GM21515 (cell line): ENCODE results near the gene PWWP2B.
"Not testable (repeated sequence)": the region's sequence is repeated elsewhere in the genome, so short reads cannot be mapped to it uniquely, and the experiment has no call there.

Experiments used
- ATAC-seq: cut with Tn5 transposase; IDR thresholded peaks from one replicate; pipeline ENCODE4 v1.9.1; 2021; ENCODE audit not compliant: unreplicated experiment

The PWWP2B gene

GRCh38 chr10:132380986-132381385 lies 16.0 kb upstream of the PWWP2B start:
- ATAC-seq, result not testable (repeated sequence)

GRCh38 chr10:132381741-132382140 lies 15.3 kb upstream of the PWWP2B start:
- ATAC-seq, result no peak

DNA sequence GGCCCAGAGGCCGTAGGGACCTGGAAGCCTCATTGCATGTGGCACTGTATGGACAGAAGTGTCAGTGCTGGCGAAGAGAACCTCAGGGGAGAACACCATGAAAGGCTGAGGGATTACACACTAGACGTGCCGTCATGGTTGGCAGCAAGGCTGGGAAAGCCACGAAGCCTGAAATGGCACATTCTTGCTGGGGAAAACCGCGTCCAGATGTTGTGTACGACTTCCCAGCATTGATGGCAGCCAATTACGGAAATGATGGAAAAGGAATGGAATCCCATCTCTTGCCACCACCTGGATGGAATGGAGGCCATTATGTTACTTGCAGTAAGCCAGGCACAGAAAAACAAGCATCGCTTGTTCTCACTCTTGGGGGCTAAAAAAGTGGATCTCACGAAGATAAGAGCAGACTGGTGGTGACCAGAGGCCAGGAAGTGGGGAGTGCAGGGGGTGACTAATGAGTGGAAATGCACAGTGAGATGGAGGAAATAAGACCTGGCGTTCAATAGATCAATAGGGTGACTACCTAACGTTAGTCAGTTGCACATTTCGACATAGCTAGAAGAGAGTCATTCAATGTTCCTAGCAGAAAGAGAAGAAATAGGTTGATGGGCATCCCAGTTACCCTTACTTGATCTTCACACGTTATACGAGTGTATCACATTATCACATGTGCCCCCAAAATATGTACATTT lies 14.6 kb upstream of the PWWP2B start:
- ATAC-seq, result no peak

DNA sequence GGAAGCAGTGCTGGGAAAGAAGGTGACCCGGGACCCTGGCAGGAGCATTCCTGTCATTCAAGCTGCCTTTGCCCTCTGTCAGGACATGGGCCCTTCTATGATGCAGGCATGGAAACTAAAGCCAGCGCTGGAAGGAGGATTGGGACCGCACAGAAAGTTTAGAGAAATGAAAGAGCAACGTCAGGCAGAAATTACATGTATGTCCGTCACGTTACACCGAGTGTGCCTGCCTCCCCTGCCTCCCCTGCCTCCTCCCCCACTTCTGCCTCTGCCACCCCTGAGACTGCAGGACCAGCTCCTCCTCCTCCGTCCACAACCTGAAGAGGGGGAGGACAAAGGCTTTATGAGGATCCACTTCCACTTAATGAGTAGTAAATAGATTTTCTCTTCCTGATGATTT lies 13.9 kb upstream of the PWWP2B start:
- no peak for ATAC-seq

DNA sequence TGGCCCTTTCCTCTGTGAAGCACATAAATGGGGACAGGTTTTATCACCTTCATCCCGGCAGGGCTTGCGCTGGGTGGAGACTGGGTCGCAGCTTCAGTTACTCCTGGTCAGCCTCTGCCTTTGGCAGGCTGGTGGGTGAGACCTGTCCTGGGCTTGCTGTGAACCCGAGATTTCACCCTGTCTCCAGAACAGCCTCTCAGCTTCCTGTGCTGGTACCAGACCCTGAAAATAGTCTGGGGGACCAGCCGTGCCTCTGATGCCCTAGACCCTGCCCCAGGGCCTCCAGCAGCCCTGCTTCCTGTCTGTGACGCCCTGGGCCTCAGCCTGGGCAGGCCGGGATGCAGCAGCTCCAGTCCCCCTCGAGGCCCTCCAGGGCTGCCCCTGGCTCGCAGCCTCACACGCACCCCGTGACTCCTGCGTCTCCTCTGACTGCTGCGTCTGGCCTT lies 13.2 kb upstream of the PWWP2B start:
- no peak for ATAC-seq

DNA sequence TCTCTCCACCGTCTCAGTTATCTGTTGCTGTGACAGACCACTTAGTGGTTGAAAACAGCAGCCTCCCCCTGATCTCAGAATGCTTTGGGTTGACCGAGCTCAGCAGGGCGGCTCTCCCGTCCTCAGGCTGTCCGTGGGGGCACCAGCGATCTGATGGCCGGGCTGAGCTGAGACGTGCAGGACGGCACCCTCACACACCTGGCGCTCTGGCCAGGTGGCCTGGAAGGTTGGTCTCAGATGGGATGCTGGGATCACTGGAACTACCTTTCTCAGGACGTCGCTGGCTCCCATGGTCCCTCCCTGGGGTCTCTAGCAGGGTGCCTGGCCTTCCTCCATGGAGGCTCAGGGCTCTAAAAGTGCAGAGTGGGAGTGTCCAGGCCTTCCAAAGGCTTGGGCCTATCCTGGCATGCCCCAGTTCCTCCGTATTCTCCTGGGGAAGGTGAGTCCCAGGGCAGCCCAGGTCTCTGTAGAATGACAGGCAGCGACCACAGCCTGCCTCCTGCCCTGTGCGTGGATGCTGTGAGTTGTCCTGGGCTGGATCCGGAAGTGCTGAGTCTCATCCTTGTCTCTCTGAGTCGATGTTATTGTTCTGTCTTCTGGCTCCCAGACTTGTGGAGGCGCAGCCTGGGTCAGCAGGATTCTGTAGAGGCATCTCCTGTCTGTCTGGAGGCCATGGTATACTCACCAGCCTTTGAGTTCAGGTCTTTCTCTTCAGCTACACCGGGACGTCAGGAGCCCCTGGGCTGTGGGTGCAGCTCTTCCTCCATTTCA lies 12.2 kb upstream of the PWWP2B start:
- ATAC-seq, result no peak

DNA sequence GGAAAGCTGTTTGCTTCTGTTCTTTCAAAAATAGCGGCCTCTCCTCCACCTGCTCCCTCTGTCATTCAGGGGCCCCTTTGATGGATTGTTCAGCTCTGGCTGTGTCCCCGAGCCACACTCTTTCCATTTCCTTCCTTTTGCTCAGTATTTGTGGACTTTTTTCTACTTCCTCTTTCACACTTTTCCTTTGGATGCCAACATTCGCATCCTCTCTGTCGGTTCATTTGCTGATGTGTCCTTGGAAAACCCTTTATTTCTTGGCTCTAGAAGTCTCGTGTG lies 11.7 kb upstream of the PWWP2B start:
- ATAC-seq, result no peak

- no peak for ATAC-seq
Measured at GRCh38 chr10:132385721-132386418, 11.1 kb upstream of the PWWP2B start.

- ATAC-seq, result no peak
Measured at GRCh38 chr10:132386419-132386831, 10.6 kb upstream of the PWWP2B start.

- ATAC-seq, result not testable (repeated sequence)
Measured at GRCh38 chr10:132386896-132387295, 10.1 kb upstream of the PWWP2B start.

GRCh38 chr10:132387764-132388210 lies 9.2 kb upstream of the PWWP2B start:
- no peak for ATAC-seq

DNA sequence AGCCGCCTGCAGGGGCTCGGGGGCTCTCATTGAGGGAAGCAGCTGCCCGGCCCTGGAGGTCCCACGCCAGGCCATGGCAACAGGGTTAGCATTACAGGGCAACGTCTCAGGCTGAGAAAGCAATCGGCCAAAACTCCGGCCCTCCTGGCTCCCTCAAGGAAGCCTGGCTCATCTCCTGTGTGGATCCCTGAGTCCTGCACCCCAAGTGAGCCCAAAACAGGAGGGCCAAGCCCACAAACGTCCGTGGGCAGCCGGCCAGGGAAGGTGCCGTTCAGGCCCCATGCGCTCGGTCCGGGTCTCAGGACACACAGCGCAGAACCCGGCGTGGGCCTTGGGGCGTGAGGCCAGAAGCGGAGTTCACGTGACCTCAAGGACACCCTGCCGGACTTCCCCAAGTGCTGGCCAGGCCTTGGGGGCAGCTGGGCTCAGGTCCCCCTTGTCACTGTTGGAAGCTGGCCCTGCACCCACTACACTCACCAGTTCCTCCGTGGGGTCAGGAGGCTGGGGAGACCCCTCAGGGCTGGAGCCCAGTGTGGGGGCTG lies 8.0 kb upstream of the PWWP2B start:
- no peak for ATAC-seq

GRCh38 chr10:132389433-132390169 lies 7.4 kb upstream of the PWWP2B start:
- no peak for ATAC-seq

DNA sequence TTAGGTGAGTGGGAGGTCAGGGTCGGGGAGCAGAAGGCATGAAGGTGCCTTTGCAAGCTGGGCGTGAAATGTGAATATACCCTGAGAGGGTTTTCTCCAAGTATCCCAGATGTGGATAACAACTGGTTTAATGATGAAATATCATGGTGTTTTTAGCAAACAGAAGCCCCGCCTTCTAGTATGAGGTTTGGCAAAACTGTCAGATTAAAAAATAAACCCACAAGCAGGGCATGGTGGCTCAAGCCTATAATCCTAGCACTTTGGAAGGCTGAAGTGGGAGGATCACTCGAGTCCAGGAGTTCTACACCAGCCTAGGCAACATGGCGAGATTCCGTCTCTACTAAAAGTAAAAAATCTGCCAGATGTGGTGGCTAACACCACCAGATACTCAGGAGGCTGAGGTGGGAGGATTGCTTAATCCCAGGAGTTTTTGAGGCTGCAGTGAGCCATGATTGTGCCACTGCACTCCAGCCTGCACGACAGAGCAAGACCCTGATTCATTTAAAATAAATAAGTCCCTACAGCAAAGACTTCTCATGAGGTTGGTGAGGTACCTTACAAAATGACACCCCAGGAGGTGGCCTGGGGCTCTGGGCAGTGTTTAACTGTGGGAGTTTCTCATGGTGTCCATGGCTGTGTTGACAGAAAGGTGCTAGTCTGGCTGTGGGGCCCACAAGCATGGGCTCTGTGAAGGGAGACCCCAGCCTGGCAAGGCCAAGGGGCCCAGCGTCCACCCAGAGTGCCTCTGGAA lies 6.7 kb upstream of the PWWP2B start:
- ATAC-seq, result no peak

- ATAC-seq, result no peak
Measured at GRCh38 chr10:132390921-132391675, 5.9 kb upstream of the PWWP2B start.

DNA sequence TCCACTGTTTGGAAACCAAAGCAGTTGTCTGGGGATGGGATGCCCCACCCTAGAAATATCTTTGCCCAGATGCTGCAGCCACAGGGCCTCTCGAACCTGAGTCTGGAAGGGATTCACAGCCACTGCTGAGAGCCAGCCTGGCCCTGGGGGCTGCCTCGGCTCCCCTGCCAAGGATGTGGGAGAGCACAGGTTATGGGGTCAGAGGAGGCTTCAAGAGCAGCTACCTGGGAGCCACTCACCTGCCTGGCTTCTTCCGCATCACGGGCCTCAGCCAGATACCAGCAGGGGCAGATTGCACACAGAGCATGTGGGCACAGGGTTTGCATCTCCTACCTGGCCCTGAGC lies 5.4 kb upstream of the PWWP2B start:
- ATAC-seq, result no peak

- ATAC-seq, result no peak
Measured at GRCh38 chr10:132392184-132392800, 4.7 kb upstream of the PWWP2B start.

- ATAC-seq, result no peak
Measured at GRCh38 chr10:132392811-132393694, 3.9 kb upstream of the PWWP2B start.
